GM20431 (cell line): ENCODE results near the gene FKBP10.

Experiments used
- in situ Hi-C: fragments of 300-500 bp; cut with MseI, MboI; formaldehyde crosslinking; loops from one replicate; pipeline ENCODE4 v1.15.0; 2020; ENCODE audit warnings: low sequenced_read_pairs; ENCODE audit not compliant: unreplicated experiment

Gene FKBP10

DNA sequence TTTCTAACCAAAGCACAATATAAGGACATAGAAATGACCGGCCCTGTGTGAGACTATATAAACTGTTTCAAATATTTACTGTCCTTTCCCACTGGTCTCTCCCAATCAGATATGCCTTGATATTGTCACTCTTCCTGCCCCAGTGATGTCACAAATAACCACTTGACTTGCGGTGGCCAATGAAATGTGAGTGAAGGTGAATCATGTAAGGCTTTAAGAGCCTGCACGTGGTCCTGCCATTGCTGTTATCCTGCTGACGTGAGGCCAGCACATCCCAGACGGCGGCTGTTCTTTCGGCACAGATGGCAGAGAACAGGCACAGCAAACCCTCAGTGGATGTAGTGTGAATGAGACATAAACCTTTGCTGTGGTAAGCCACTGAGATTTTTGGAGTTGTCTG, 57.8 kb downstream of the FKBP10 start:
- in situ Hi-C loops = no loop called here

DNA sequence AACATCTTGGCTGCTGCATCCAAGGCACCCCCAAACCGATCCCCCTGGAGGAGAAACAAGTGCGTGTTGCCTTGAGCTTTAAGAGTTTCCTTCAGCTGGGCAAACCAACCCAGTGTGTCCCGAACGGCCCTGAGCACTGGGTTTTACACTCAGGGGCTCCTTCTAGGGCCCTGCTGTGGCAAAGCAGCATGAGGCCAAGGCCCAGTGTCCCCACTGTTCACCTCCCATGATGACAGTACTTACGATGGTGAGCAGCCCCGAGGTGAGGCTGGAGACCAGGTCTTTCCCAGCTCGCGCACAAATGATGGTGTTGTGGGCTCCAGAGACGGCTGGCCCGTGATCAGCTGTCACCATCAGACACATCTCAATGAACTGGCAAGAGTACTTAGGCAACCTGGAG, 59.0 kb downstream of the FKBP10 start:
- in situ Hi-C loops = no loop called here
